Astrocyte (in vitro differentiated cells and primary cell): ENCODE data around the gene DDX4. TPM values are rescaled to one million over a fixed set of nuclear protein-coding genes. Genes with fewer than 3 reads are reported as not detected.

Experiments used
- DNase-seq: peaks from one replicate; pipeline ENCODE4 v3.0.0-alpha.2; 2010; ENCODE audit warnings: low read depth
- FAIRE-seq: peaks from 2 replicates; lab custom pipeline; 2011; peaks lifted over from hg19 to GRCh38; lab: Jason Lieb, UNC
- H2AFZ ChIP-seq: 2 replicates; pipeline ENCODE4 v1.6.0; 2012; ENCODE audit warnings: low read depth, low read length, inconsistent platforms
- H3K27ac ChIP-seq: 2 replicates; pipeline ENCODE4 v1.5.1; 2011; ENCODE audit warnings: low read depth, low read length, inconsistent platforms
- H3K27me3 ChIP-seq: 2 replicates; pipeline ENCODE4 v1.6.0; 2011; ENCODE audit warnings: low read length, inconsistent platforms; ENCODE audit not compliant: insufficient read depth
- H3K36me3 ChIP-seq: 2 replicates; pipeline ENCODE4 v1.5.1; 2011; ENCODE audit warnings: low read length, inconsistent platforms; ENCODE audit not compliant: insufficient read depth
- H3K4me1 ChIP-seq: 2 replicates; pipeline ENCODE4 v1.5.1; 2011; ENCODE audit warnings: low read length, inconsistent platforms; ENCODE audit not compliant: insufficient read depth
- H3K4me2 ChIP-seq: 2 replicates; pipeline ENCODE4 v1.6.0; 2012; ENCODE audit warnings: low read length, inconsistent platforms
- H3K4me3 ChIP-seq: 2 replicates; pipeline ENCODE4 v1.5.1; 2011; ENCODE audit warnings: low read depth, mild to moderate bottlenecking, low read length, inconsistent platforms; ENCODE audit not compliant: insufficient read depth
- H3K79me2 ChIP-seq: 2 replicates; pipeline ENCODE4 v1.6.0; 2012; ENCODE audit warnings: mild to moderate bottlenecking, low read length, inconsistent platforms; ENCODE audit not compliant: insufficient read depth
- H3K9ac ChIP-seq: 2 replicates; pipeline ENCODE4 v1.6.0; 2012; ENCODE audit warnings: mild to moderate bottlenecking, low read length, inconsistent platforms
- H3K9me3 ChIP-seq: 2 replicates; pipeline ENCODE4 v1.5.1; 2012; ENCODE audit warnings: low read depth, mild to moderate bottlenecking, low read length, inconsistent platforms; ENCODE audit not compliant: insufficient read depth
- H4K20me1 ChIP-seq: 2 replicates; pipeline ENCODE4 v1.6.0; 2012; ENCODE audit warnings: low read length, inconsistent platforms; ENCODE audit not compliant: insufficient read depth
- H3K27ac Mint-ChIP-seq: one replicate; pipeline ENCODE4 v1.8.0; 2021; ENCODE audit warnings: mild to moderate bottlenecking, mixed read lengths; ENCODE audit not compliant: unreplicated experiment
- H3K27me3 Mint-ChIP-seq: one replicate; pipeline ENCODE4 v1.8.0; 2021; ENCODE audit warnings: low read depth, mixed read lengths; ENCODE audit not compliant: unreplicated experiment
- H3K36me3 Mint-ChIP-seq: one replicate; pipeline ENCODE4 v1.8.0; 2021; ENCODE audit warnings: low read depth, mixed read lengths; ENCODE audit not compliant: unreplicated experiment
- H3K4me1 Mint-ChIP-seq: one replicate; pipeline ENCODE4 v1.8.0; 2021; ENCODE audit warnings: low read depth, mixed read lengths; ENCODE audit not compliant: unreplicated experiment
- H3K4me3 Mint-ChIP-seq: one replicate; pipeline ENCODE4 v1.8.0; 2021; ENCODE audit warnings: mild to moderate bottlenecking, moderate library complexity, mixed read lengths; ENCODE audit not compliant: unreplicated experiment
- H3K9me3 Mint-ChIP-seq: one replicate; pipeline ENCODE4 v1.8.0; 2021; ENCODE audit warnings: mild to moderate bottlenecking, mixed read lengths; ENCODE audit not compliant: unreplicated experiment
- EZH2 ChIP-seq: IDR thresholded peaks from 2 replicates; pipeline ENCODE4 v1.6.1; 2012; ENCODE audit warnings: mild to moderate bottlenecking, low read length, inconsistent platforms; ENCODE audit not compliant: insufficient read depth
- total RNA-seq: library from RNA; stranded (reverse); gene quantifications from 2 replicates; pipeline ENCODE4 v1.2.1, GENCODE V29; 2021
- TF ChIP-seq, protein P1 (sequence below): IDR thresholded peaks from 2 replicates; pipeline ENCODE4 v1.5.1; 2011; ENCODE audit warnings: low read depth, mild to moderate bottlenecking, inconsistent platforms, low read length, moderate library complexity; ENCODE audit not compliant: insufficient read depth

DDX4 gene
- total RNA-seq, 1 donor from 2014 or later, result not detected

DNA sequence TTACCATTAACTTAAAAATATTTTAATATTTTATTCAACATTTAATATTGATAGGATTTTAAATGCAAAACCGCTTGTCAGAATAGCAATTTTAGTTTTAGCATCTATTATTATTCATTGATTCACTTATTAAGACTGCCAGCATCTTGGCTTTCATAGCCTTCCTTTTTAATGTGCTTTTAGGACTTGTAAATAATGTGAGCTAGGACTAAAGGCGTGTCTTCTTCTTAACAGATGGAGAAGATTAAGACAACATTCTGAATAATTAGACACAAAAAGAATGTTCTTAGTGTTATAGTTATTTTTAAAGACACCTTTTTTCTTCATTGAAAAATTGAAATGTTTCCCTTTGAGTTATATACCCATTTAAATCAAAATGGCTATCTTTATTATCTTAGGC, 120.2 kb downstream of the DDX4 start:
- Mint-ChIP-seq H3K27me3 (no peaks in the 10 kb centered on the region), H3K4me3 (no peak overlapping the region), H3K9me3 (no peaks in the 10 kb centered on the region), H3K4me1 (peaks cover 22% of the 10 kb centered on the region), H3K27ac (no peak overlapping the region), H3K36me3 (no peaks in the 10 kb centered on the region)
- Histone ChIP-seq H3K27me3 (no peaks in the 10 kb centered on the region), H3K27ac (no peak overlapping the region), H3K36me3 (no peaks in the 10 kb centered on the region), H4K20me1 (no peaks in the 10 kb centered on the region), H3K9me3 (no peaks in the 10 kb centered on the region), H3K4me3 (no peak overlapping the region), H3K4me1 (peaks cover 5% of the 10 kb centered on the region), H3K79me2 (no peaks in the 10 kb centered on the region), H3K4me2 (no peak overlapping the region), H3K9ac (no peak overlapping the region), H2AFZ (no peak overlapping the region)
- no peak for TF ChIP-seq EZH2
- TF ChIP-seq, protein P1, sequence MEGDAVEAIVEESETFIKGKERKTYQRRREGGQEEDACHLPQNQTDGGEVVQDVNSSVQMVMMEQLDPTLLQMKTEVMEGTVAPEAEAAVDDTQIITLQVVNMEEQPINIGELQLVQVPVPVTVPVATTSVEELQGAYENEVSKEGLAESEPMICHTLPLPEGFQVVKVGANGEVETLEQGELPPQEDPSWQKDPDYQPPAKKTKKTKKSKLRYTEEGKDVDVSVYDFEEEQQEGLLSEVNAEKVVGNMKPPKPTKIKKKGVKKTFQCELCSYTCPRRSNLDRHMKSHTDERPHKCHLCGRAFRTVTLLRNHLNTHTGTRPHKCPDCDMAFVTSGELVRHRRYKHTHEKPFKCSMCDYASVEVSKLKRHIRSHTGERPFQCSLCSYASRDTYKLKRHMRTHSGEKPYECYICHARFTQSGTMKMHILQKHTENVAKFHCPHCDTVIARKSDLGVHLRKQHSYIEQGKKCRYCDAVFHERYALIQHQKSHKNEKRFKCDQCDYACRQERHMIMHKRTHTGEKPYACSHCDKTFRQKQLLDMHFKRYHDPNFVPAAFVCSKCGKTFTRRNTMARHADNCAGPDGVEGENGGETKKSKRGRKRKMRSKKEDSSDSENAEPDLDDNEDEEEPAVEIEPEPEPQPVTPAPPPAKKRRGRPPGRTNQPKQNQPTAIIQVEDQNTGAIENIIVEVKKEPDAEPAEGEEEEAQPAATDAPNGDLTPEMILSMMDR, result no peak
- DNase-seq (no peak), FAIRE-seq (no peak)

DNA sequence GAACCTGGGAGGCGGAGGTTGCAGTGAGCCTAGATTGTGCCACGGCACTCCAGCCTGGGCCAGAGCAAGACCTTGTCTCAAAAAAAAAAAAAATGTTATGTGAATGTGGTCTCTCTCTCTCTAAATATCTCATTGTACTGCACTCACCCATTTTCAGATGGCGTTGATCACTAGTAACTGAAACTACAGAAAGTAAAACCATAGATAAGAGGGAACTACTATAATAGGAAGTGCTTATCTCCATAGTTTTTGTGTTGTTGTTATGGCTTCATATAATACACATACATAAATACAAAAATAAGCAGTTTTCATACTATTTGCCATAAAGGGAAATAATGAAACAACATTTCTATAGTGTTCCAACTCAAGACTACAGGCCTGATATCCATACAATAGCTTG, 122.4 kb downstream of the DDX4 start:
- no peak for DNase-seq
- no peak overlapping the region for H3K9ac ChIP-seq
- TF ChIP-seq, protein P1, result no peak
- no peak for TF ChIP-seq EZH2
- FAIRE-seq, result no peak
- Mint-ChIP-seq H3K36me3 (no peaks in the 10 kb centered on the region), H3K27me3 (no peaks in the 10 kb centered on the region), H3K9me3 (no peaks in the 10 kb centered on the region), H3K4me3 (no peak overlapping the region), H3K27ac (no peak overlapping the region), H3K4me1 (peaks cover 12% of the 10 kb centered on the region)
- no peaks in the 10 kb centered on the region for H3K36me3 ChIP-seq
- H3K4me2 ChIP-seq, result no peak overlapping the region
- no peaks in the 10 kb centered on the region for H3K9me3 ChIP-seq
- H4K20me1 ChIP-seq, result no peaks in the 10 kb centered on the region
- H3K4me1 ChIP-seq, result peaks cover 5% of the 10 kb centered on the region
- no peak overlapping the region for H3K27ac ChIP-seq
- H3K4me3 ChIP-seq, result no peak overlapping the region
- no peak overlapping the region for H2AFZ ChIP-seq
- no peaks in the 10 kb centered on the region for H3K27me3 ChIP-seq
- H3K79me2 ChIP-seq, result no peaks in the 10 kb centered on the region

DNA sequence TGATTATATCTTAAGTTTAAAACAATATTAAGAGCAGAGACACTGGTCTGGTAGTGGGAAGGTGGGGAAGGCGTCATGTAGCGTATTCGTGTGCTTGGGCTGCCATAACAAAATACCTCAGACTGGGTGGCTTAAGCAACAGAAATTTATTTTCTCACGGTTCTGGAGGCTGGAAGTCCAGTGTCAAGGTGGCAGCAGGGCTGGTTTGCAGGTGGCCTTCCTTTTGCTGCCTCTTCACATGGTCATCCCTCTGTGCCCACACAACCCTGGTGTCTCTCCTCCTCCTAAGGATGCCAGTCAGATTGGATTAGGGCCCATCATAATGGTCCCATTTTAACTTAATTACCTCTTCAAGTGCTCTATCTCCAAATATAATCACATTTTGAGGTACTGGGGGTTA, 122.8 kb downstream of the DDX4 start:
- Histone ChIP-seq H3K27ac (no peak overlapping the region), H3K4me2 (no peak overlapping the region), H3K27me3 (no peaks in the 10 kb centered on the region), H3K9me3 (no peaks in the 10 kb centered on the region), H3K4me1 (peaks cover under 1% of the 10 kb centered on the region), H2AFZ (no peak overlapping the region), H3K9ac (no peak overlapping the region), H4K20me1 (no peaks in the 10 kb centered on the region), H3K79me2 (no peaks in the 10 kb centered on the region), H3K36me3 (no peaks in the 10 kb centered on the region), H3K4me3 (no peak overlapping the region)
- Mint-ChIP-seq H3K4me1 (peaks cover 12% of the 10 kb centered on the region), H3K9me3 (no peaks in the 10 kb centered on the region), H3K27ac (no peak overlapping the region), H3K36me3 (no peaks in the 10 kb centered on the region), H3K4me3 (no peak overlapping the region), H3K27me3 (no peaks in the 10 kb centered on the region)
- TF ChIP-seq, protein P1, result no peak
- TF ChIP-seq EZH2, result no peak
- DNase-seq, result no peak
- no peak for FAIRE-seq
